AG04450 (cell line): ENCODE data around the gene NLGN1. TPM values are rescaled to one million over a fixed set of nuclear protein-coding genes. Genes with fewer than 3 reads are reported as not detected.
"Not testable (repeated sequence)": the region's sequence is repeated elsewhere in the genome, so short reads cannot be mapped to it uniquely, and the experiment has no call there.

Experiments used
- CTCF ChIA-PET: fragments of 300-600, 350-600 bp; formaldehyde crosslinking; extraction: SDS; loops from one replicate; lab custom pipeline; 2022; ENCODE audit warnings: antibody characterized with exemption, inconsistent platforms; lab: Charles Lee
- POLR2A ChIA-PET: fragments of 350-600 bp; formaldehyde crosslinking; extraction: SDS; loops from one replicate; lab custom pipeline; 2021; ENCODE audit warnings: antibody characterized with exemption, inconsistent platforms; lab: Yijun Ruan, JAX
- DNase-seq: peaks from one replicate; pipeline ENCODE4 v3.0.0-alpha.2; 2011; ENCODE audit warnings: low read depth, low spot score
- H3K27ac ChIP-seq: one replicate; pipeline ENCODE4 v1.5.1; 2012; ENCODE audit warnings: low read depth, low read length, control low read depth
- H3K27me3 ChIP-seq: one replicate; pipeline ENCODE4 v1.6.0; 2012; ENCODE audit warnings: low read length; ENCODE audit not compliant: control insufficient read depth, insufficient read depth
- H3K4me3 ChIP-seq: 2 replicates; pipeline ENCODE4 v1.5.1; 2011; ENCODE audit warnings: mild to moderate bottlenecking, low read depth, low read length, control low read depth
- H3K9me3 ChIP-seq: 2 replicates; pipeline ENCODE4 v1.5.1; 2012; ENCODE audit warnings: low read length; ENCODE audit not compliant: control insufficient read depth, insufficient read depth
- polyA plus RNA-seq: library from polyadenylated mRNA; depleted of rRNA; stranded (reverse); fragments of >200 nt; gene quantifications from 2 replicates; pipeline ENCODE4 v1.2.3, GENCODE V29; 2011
- TF ChIP-seq, protein P1 (sequence below): IDR thresholded peaks from 2 replicates; pipeline ENCODE4 v1.5.1; 2011; ENCODE audit warnings: low read depth, low read length, control low read depth, inconsistent platforms

NLGN1 gene
- polyA plus RNA-seq, 1 experiment: 1.7 TPM

DNA sequence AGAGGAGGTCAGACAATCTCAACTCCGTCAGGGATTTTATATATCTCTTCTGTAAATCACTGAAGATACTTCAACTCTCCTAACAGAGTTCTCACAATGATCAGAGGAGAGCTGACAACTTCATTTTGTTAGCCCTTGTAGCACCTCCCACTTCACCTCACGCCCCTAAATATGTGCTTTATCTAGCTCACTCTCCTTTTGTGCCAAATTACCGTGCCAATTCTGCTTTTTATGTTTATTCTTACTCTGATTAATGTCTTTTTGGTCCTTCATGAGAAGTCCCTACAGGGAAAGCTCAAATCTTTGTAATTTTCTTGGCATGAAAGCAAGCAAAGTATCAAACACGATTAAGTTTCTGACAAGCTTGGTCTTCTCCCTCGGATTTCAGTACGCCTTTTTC lies 825.5 kb downstream of the NLGN1 start:
- H3K9me3 ChIP-seq: no peaks in the 10 kb centered on the region
- no peak overlapping the region for H3K4me3 ChIP-seq
- ChIA-PET CTCF (no interaction called here), POLR2A (no interaction called here)
- no peak for DNase-seq
- no peak overlapping the region for H3K27ac ChIP-seq
- no peaks in the 10 kb centered on the region for H3K27me3 ChIP-seq
- TF ChIP-seq, protein P1, sequence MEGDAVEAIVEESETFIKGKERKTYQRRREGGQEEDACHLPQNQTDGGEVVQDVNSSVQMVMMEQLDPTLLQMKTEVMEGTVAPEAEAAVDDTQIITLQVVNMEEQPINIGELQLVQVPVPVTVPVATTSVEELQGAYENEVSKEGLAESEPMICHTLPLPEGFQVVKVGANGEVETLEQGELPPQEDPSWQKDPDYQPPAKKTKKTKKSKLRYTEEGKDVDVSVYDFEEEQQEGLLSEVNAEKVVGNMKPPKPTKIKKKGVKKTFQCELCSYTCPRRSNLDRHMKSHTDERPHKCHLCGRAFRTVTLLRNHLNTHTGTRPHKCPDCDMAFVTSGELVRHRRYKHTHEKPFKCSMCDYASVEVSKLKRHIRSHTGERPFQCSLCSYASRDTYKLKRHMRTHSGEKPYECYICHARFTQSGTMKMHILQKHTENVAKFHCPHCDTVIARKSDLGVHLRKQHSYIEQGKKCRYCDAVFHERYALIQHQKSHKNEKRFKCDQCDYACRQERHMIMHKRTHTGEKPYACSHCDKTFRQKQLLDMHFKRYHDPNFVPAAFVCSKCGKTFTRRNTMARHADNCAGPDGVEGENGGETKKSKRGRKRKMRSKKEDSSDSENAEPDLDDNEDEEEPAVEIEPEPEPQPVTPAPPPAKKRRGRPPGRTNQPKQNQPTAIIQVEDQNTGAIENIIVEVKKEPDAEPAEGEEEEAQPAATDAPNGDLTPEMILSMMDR: no peak

DNA sequence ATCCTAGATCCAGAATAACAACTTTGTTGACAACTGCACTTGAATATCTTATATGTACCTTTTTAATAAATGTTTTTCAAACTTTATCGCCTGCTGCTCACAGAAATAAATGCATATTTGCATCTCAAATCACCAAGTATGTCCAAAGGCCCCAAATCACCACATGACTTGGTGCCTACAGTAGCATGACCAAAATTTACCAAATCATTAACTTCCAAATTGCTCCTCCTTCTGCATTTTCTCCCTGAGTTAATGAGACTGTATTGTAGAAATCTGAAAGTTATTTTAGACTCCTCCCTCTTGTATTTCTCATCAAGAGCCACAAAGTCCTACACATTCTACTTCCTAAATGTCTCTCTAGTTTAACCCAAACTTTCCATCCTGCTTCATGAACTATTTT lies 826.1 kb downstream of the NLGN1 start:
- no peak overlapping the region for H3K4me3 ChIP-seq
- POLR2A ChIA-PET: no interaction called here
- H3K27ac ChIP-seq: no peak overlapping the region
- DNase-seq: no peak
- no peaks in the 10 kb centered on the region for H3K27me3 ChIP-seq
- CTCF ChIA-PET: no interaction called here
- H3K9me3 ChIP-seq: no peaks in the 10 kb centered on the region
- TF ChIP-seq, protein P1: no peak

DNA sequence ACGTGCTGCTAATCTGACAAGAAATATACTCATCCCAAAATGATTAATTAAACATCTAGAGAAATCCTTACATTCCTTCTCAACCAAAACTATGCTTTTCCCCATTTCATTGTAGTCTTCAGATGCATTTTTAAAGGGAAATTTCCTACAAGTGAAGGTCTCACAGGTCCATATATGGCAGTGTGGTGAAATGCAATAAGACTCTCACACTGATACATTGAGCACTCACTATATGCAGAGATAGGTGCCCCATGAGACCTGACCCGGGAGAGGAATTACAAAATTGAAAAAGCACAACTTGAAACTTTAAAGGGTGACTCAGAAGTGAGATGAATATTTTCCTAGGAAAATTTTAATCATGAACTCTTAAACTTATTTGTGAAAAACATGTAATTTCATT lies 832.4 kb downstream of the NLGN1 start:
- TF ChIP-seq, protein P1: no peak
- Histone ChIP-seq H3K4me3 (no peak overlapping the region), H3K9me3 (no peaks in the 10 kb centered on the region), H3K27me3 (no peaks in the 10 kb centered on the region), H3K27ac (no peak overlapping the region)
- CTCF ChIA-PET: no interaction called here
- POLR2A ChIA-PET: no interaction called here
- DNase-seq: no peak

DNA sequence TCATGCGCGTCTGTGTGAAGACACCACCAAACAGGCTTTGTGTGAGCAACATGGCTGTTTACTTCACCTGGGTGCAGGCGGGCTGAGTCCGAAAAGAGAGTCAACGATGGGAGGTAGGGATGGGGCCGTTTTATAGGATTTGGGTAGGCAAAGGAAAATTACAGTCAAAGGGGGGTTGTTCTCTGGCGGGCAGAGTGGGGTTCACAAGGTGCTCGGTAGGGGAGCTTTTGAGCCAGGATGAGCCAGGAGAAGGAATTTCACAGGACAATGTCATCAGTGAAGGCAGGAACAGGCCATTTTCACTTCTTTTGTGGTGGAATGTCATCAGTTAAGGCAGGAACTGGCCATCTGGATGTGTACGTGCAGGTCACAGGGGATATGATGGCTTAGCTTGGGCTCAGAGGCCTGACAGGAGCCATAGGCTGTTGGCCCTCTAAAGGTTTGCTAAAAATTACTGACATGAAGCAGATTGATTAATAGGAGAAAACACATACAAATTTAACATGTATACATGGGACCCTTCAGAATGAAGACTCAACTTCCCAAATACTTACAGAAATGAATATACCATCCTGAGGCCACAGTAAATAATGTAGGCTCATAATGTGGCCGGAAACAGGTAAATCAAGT lies 834.6 kb downstream of the NLGN1 start:
- CTCF ChIA-PET, DNase-seq, H3K27ac ChIP-seq, H3K4me3 ChIP-seq, POLR2A ChIA-PET, H3K9me3 ChIP-seq, H3K27me3 ChIP-seq: not testable (repeated sequence)

DNA sequence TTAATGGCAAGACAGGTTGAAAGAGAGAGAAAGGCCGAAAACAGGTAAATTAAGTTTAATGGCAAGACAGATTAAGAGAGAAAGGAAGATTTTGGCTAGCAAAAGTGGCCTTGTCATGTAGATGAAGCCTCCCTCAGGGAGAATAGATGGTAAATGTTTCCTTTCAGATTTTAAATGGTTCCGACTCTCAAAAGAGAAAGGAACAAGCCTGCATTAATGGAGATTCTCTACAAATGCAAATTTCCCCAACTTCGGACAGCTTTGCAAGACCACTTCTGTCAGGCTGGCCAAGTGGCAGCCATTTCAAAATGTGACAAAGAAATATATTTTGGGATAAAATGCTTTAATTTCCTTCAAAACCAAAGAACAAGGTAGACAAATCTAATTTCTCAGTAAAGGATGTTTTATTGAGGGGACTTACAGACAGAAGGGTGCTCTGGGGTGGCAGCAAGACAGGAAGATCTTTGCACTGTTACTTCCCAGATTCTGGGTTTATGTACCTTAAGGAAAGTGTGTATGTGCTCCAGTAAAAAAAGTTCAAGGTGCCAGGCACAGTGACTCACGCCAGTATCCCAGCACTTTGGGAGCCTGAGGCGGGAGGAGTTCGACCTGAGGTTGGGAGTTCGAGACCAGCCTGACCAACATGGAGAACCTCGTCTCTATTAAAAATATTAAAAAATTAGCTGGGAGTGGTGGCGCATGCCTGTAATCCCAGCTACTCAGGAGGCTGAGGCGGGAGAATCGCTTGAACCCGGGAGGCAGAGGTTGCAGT lies 835.3 kb downstream of the NLGN1 start:
- DNase-seq: no peak
- no peaks in the 10 kb centered on the region for H3K27me3 ChIP-seq
- no peak overlapping the region for H3K4me3 ChIP-seq
- ChIA-PET POLR2A (no interaction called here), CTCF (no interaction called here)
- TF ChIP-seq, protein P1: no peak
- H3K9me3 ChIP-seq: no peaks in the 10 kb centered on the region
- no peak overlapping the region for H3K27ac ChIP-seq
